Measurements from ENCODE around the gene NADK2. TPM values are rescaled to one million over a fixed set of nuclear protein-coding genes. Genes with fewer than 3 reads are reported as not detected.
A peak's percentile ranks its signal among the peaks of the same experiment; 100 is the strongest.

NADK2 gene
- total RNA-seq, 2 donors from 2014 or later = 10.4 to 12.0 TPM

DNA sequence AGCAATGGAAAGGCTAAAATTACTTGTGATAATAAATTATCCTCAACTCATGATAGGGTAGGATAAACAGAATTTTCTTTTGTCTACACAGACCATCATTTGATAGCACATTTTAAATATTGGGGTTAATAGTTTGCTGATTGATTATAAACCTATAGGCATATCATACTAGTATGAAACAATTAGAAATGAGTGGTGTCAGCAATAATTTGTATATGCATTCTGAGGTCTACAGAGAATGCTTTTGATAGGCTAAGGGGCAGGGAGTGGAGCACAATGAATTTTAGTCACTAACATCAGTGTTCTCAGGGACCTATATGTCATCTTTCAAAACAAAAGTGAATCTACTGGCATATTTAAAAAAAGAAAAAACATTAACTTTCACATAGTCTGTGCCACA is 27.8 kb upstream of the NADK2 start:
- no peak overlapping the region for H3K27ac Mint-ChIP-seq
- DNase-seq = no peak
- H3K36me3 Mint-ChIP-seq (ENCODE audit: low read depth) = no peaks in the 10 kb centered on the region
- H3K27me3 Mint-ChIP-seq = peaks cover 29% of the 10 kb centered on the region
- H3K9me3 ChIP-seq (ENCODE audit: control insufficient read depth, low read length, poor library complexity, severe bottlenecking) = no peaks in the 10 kb centered on the region
- peaks cover 3% of the 10 kb centered on the region for H3K4me1 Mint-ChIP-seq
- no peak overlapping the region for H3K4me3 Mint-ChIP-seq
- no peak for ATAC-seq

DNA sequence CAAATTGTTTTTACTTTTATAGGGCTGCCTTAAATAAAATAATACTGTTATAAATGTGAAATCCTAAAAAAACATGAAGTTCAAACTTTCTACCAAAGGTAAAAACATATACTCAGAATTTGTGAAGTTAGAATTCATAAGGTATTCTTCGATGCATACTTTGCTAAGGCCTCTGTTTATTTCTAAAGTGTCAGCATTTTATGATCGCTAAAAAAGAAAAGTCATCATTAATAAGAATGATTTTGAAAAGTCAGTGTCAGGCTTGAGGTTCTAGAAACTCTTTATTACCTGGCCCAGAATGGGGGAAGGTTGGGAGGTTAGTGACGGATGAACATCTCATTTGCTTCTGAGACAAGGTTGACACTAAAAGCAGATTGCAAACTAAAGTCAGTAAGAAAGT is 26.2 kb upstream of the NADK2 start:
- H3K27me3 Mint-ChIP-seq = peaks cover 24% of the 10 kb centered on the region
- no peaks in the 10 kb centered on the region for H3K36me3 Mint-ChIP-seq (ENCODE audit: low read depth)
- no peak for ATAC-seq
- H3K9me3 ChIP-seq (ENCODE audit: control insufficient read depth, low read length, poor library complexity, severe bottlenecking) = no peaks in the 10 kb centered on the region
- no peak for DNase-seq
- H3K4me1 Mint-ChIP-seq = no peaks in the 10 kb centered on the region
- H3K27ac Mint-ChIP-seq = no peak overlapping the region
- no peak overlapping the region for H3K4me3 Mint-ChIP-seq

DNA sequence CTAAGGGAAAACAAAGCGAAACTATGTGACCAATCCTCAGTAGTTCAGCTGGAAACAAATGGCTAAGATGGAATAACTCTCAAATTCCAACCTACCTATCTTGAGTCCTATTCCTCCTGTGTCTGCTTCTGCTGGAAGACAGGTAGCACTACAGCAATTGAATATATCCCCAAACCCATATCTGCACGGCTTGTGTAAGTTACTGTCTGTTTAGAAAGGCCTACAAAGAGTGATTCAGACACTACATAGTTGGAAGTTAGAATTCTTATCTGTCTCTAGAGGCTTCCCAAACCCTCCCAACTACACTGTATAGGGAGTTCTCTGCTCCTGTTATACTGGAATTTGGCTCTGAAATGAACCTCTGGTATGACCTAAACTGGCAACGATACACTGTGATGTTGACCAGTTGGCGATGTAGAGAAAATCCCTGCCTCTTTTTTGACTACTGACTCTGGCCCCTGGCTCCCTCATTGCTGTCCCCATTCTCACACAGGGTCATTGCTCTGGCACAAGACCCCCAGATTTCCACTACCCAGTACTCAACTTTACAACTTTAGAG is 22.6 kb upstream of the NADK2 start:
- H3K9me3 ChIP-seq (ENCODE audit: control insufficient read depth, low read length, poor library complexity, severe bottlenecking) = no peaks in the 10 kb centered on the region
- Mint-ChIP-seq H3K4me3 (no peak overlapping the region), H3K4me1 (no peaks in the 10 kb centered on the region), H3K27ac (no peak overlapping the region), H3K27me3 (peaks cover 35% of the 10 kb centered on the region), H3K36me3 (ENCODE audit: low read depth) (no peaks in the 10 kb centered on the region)
- ATAC-seq = no peak
- no peak for DNase-seq

DNA sequence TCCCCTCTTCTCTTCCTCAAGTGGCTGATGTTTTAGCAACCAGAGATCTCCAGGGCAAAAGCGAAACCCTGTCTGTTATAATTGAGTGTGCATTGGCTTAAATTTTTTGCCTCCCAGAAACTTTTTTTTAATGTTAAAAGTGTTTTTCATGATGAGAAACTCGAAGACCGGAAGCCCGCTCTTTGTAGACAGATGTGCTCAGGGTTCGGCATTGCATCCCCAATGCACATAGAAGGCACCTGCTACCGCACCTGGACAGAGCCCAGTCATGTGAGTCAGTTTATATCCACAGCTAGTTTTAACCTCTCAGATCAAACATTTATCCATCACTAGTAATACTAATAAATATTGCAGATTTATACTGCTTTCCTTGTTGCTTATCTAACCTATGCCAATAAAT is 19.5 kb upstream of the NADK2 start:
- Mint-ChIP-seq H3K4me1 (no peaks in the 10 kb centered on the region), H3K27me3 (peaks cover 39% of the 10 kb centered on the region), H3K4me3 (no peak overlapping the region), H3K27ac (no peak overlapping the region), H3K36me3 (ENCODE audit: low read depth) (no peaks in the 10 kb centered on the region)
- no peaks in the 10 kb centered on the region for H3K9me3 ChIP-seq (ENCODE audit: control insufficient read depth, low read length, poor library complexity, severe bottlenecking)
- ATAC-seq (no peak), DNase-seq (no peak)

DNA sequence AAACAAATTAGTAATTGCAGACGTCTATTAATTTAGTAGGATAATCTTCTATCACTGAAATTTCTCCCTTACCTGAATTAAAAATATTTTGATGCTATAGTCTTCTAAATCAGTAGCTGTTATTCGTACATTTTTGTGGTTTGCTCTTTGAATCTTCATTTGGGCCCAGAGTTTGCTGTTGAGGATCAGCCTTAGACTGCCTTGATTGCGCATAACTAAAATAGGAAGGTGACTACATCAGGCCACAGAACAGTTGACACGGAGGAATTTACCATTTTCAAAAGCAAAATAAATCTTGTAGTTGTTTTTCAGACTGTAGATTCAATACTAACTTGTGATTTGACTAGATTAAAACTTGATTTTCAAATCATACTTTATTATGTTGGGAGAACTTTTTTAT is 11.8 kb upstream of the NADK2 start:
- peaks cover 35% of the 10 kb centered on the region for H3K27me3 Mint-ChIP-seq
- ATAC-seq (no peak), DNase-seq (no peak)
- H3K9me3 ChIP-seq (ENCODE audit: control insufficient read depth, low read length, poor library complexity, severe bottlenecking) = no peaks in the 10 kb centered on the region
- H3K4me1 Mint-ChIP-seq = no peaks in the 10 kb centered on the region
- no peaks in the 10 kb centered on the region for H3K36me3 Mint-ChIP-seq (ENCODE audit: low read depth)
- no peak overlapping the region for H3K4me3 Mint-ChIP-seq
- H3K27ac Mint-ChIP-seq = no peak overlapping the region

DNA sequence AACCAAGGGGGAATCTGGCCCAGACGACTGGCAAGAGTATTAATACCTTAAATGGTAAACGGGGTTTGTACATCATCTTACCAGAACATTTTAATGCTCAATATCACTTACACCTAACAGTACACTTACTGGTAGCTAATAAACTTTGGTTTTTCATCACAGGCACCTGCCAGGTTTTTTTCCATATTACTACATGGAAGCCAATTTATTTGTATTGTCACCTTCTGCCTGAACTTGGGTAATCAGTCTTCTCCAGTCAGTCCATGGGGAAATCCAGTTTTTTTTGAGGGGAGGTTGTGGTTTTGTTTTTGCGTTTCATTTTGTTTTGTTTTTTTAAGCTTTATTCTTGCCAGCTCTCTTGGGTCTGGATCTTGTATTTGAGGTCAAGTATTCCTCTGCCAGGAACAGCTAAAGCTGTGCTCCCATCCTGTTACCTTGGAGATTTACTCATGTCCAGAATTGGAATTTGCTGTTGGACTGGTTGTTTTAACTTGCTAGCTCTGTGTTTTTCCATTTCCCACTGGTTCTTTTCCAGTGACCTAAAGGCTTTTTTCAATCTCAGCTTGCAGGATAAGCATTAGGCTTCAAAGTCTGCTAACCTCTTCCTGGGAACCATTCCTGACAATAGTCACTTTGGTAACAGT is 11.1 kb upstream of the NADK2 start:
- Mint-ChIP-seq H3K36me3 (ENCODE audit: low read depth) (peaks cover 2% of the 10 kb centered on the region), H3K27ac (no peak overlapping the region), H3K27me3 (peaks cover 35% of the 10 kb centered on the region), H3K4me3 (no peak overlapping the region), H3K4me1 (no peaks in the 10 kb centered on the region)
- ATAC-seq = no peak
- no peaks in the 10 kb centered on the region for H3K9me3 ChIP-seq (ENCODE audit: control insufficient read depth, low read length, poor library complexity, severe bottlenecking)
- no peak for DNase-seq

DNA sequence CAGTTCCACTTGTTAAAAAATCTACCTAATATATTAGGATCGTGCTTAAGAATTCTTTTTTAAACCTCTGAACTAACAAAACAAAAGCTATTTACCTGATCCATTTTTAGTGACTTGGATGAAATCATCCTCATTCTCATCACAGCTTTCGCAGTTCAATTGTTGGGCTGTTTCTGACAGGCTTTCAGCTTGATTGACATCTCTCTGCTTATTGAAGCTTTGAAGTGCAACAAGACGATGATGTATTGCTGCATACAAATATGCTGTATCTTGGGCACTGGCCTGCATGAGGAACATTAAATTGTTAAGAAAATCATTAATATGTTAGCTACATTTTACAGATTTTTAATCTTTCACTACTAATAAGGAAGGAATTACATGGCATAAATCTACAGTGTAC is 9.5 kb upstream of the NADK2 start:
- H3K27ac Mint-ChIP-seq = no peak overlapping the region
- DNase-seq (no peak), ATAC-seq (no peak)
- no peaks in the 10 kb centered on the region for H3K9me3 ChIP-seq (ENCODE audit: control insufficient read depth, low read length, poor library complexity, severe bottlenecking)
- H3K4me1 Mint-ChIP-seq = no peaks in the 10 kb centered on the region
- no peak overlapping the region for H3K4me3 Mint-ChIP-seq
- peaks cover 28% of the 10 kb centered on the region for H3K27me3 Mint-ChIP-seq
- peaks cover 2% of the 10 kb centered on the region for H3K36me3 Mint-ChIP-seq (ENCODE audit: low read depth)

DNA sequence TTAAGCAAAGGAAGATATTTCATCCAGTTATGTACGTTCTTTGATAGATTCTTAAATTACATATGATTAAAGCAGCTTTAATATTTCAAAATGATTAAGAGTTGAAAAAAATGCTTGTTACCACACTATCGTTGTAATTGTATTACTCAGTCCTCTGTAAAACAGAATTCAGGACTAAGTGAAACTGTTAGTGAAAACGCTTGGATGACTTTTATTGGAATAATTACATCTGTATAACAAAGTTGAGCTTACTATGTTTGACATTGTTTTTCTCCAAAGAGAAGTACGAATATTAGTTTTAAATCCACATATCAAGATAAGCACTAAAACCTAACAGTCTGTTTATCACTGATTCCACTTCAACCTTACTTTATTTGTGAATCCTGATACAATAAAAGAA is 8.7 kb upstream of the NADK2 start:
- Mint-ChIP-seq H3K4me1 (no peaks in the 10 kb centered on the region), H3K27ac (no peak overlapping the region), H3K27me3 (peaks cover 23% of the 10 kb centered on the region), H3K4me3 (no peak overlapping the region), H3K36me3 (ENCODE audit: low read depth) (peaks cover 2% of the 10 kb centered on the region)
- H3K9me3 ChIP-seq (ENCODE audit: control insufficient read depth, low read length, poor library complexity, severe bottlenecking) = no peaks in the 10 kb centered on the region
- DNase-seq = no peak
- no peak for ATAC-seq

DNA sequence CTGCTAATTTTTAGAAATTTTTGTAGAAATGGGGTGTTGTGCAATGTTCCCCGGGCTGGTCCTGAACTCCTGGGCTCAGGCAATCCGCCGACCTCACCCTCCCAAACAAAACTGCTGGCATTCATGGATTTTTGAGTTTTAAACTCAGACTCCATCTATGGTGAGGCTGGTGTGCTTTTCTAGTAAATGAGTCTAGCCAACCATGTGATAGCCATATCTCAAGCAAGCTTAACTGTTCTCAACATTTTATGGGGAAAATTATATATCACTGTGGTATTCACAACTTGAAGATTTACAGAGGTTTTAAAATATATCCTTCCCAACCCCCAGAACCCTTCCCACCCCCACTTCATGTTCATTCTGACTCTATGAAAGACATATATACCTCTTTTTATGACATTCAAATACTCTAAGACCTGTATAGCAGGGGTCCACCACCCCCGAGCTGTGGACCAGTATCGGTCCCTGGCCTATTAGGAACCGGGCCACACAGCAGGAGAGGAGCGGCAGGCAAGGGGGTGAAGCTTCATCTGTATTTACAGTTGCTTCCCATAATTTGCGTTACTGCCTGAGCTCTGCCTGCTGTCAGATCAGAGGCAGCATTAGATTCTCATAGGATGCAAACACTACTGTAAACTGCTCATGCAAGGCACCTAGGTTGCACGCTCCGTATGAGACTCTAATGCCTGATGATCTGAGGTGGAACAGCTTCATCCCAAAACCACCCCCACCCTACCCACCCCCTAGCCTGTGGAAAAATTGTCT is 4.5 kb upstream of the NADK2 start:
- H3K4me3 Mint-ChIP-seq = no peak overlapping the region
- peaks cover 5% of the 10 kb centered on the region for H3K36me3 Mint-ChIP-seq (ENCODE audit: low read depth)
- no peak for DNase-seq
- H3K27ac Mint-ChIP-seq = no peak overlapping the region
- no peaks in the 10 kb centered on the region for H3K9me3 ChIP-seq (ENCODE audit: control insufficient read depth, low read length, poor library complexity, severe bottlenecking)
- H3K4me1 Mint-ChIP-seq = peaks cover 22% of the 10 kb centered on the region
- no peaks in the 10 kb centered on the region for H3K27me3 Mint-ChIP-seq
- ATAC-seq = no peak

DNA sequence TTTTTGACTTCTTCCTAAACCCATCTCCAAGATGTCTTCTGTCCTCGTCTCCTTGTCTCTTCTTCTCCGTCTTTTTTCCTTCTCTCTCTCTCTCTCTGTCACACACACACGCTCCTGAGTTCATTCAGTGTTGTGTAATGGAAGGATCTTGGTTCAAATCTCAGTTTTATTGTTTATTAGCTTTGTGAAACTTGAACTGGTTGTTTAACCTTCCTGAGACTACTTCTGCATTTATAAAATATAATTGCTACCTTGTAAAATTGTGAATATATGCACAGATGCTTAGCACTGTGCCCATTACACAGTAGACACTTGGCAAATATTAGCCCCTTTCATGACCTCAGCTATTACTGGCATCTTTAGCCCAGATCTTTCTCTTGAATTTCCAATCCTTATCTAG is 2.4 kb upstream of the NADK2 start:
- no peaks in the 10 kb centered on the region for H3K9me3 ChIP-seq (ENCODE audit: control insufficient read depth, low read length, poor library complexity, severe bottlenecking)
- Mint-ChIP-seq H3K27me3 (no peaks in the 10 kb centered on the region), H3K27ac (peak overlapping the region; percentile 90), H3K36me3 (ENCODE audit: low read depth) (peaks cover 5% of the 10 kb centered on the region), H3K4me3 (no peak overlapping the region), H3K4me1 (peaks cover 37% of the 10 kb centered on the region)
- no peak for DNase-seq
- ATAC-seq = no peak

DNA sequence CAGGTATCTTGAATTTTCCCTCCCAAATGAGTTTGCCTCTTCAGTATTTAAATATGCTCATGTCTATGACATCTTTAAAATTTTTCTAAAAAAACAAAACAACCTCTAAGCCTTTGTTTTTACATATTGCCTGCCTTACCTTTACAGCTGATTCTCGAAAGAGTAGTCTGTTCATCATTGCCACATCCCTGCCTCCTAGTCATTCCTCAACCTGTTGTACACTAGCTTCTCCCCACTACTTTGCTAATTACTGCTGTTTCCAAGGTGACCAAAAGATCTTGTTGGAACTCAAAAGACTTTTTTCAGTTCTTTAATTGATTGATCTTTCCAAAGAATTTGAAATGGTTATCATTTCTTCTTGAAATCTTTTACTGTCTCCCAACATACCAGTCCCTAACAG is 1.9 kb upstream of the NADK2 start:
- no peak for ATAC-seq
- H3K9me3 ChIP-seq (ENCODE audit: control insufficient read depth, low read length, poor library complexity, severe bottlenecking) = no peaks in the 10 kb centered on the region
- H3K4me3 Mint-ChIP-seq = peak overlapping the region; percentile 76
- no peak for DNase-seq
- peaks cover 40% of the 10 kb centered on the region for H3K4me1 Mint-ChIP-seq
- no peaks in the 10 kb centered on the region for H3K27me3 Mint-ChIP-seq
- H3K36me3 Mint-ChIP-seq (ENCODE audit: low read depth) = peaks cover 5% of the 10 kb centered on the region
- peak overlapping the region; percentile 90 for H3K27ac Mint-ChIP-seq

DNA sequence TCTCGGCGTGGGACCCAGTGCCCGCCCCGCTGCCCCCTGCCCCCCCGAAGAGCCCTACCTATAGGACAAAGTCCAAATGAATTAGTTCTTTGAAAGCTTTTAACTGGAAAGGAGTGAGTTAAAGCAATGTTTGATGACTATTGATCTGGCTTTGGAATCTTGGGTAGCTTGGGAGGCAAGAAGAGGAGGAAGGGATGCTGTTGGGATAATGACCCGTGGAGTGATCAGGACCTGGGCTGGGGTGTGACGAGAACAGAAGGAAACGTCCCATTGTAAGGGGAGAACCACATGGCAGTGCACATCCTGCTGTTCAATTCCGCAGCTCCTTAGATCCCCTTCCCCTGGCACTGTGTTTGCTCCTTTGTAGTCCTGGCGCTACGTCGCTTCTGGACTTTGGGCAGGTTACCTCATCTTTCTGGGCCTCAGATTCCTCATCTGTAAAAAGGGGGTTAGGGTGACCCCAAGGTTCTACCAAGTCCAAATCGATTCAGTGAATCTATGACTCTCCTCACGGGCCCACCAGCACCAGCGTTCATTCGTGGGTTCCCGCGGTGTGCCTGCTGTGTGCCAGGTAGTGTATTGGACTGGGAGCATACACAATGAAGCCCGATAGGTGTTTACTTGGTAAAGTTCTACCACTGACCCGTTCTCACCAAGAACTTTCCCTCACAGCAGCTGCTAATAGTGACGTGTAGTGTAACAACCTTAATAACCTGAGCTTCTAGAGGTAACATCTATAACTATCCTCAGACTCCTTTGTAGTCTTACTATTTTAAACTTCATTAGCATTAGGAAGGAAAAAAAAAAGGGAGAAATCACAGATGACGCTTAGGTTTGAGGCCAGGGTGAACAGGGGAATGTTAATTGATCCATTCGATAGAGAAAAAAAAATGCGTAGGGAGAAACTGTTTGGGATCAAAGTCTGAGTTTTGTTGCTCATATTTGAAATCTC is 1.1 kb upstream of the NADK2 start:
- no peak for DNase-seq
- Mint-ChIP-seq H3K27ac (peak overlapping the region; percentile 90), H3K4me1 (peaks cover 41% of the 10 kb centered on the region), H3K4me3 (peak overlapping the region; percentile 94), H3K36me3 (ENCODE audit: low read depth) (peaks cover 3% of the 10 kb centered on the region), H3K27me3 (no peaks in the 10 kb centered on the region)
- H3K9me3 ChIP-seq (ENCODE audit: control insufficient read depth, low read length, poor library complexity, severe bottlenecking) = no peaks in the 10 kb centered on the region
- ATAC-seq = no peak
